ENCODE data around the gene ADAMTS16.

Gene ADAMTS16

GRCh38 chr5:5348135-5348534 lies 208.0 kb downstream of the ADAMTS16 start:
- DNase-seq (ENCODE audit: low spot score): no peak

- no peak for DNase-seq (ENCODE audit: low spot score)
Measured at GRCh38 chr5:5348576-5348975, 208.4 kb downstream of the ADAMTS16 start.

- no peak for DNase-seq (ENCODE audit: low spot score)
Measured at GRCh38 chr5:5350101-5350500, 210.0 kb downstream of the ADAMTS16 start.

- DNase-seq (ENCODE audit: low spot score): no peak
Measured at GRCh38 chr5:5351288-5351979, 211.3 kb downstream of the ADAMTS16 start.

GRCh38 chr5:5352675-5353074 lies 212.5 kb downstream of the ADAMTS16 start:
- no peak for DNase-seq (ENCODE audit: low spot score)

GRCh38 chr5:5353681-5354080 lies 213.6 kb downstream of the ADAMTS16 start:
- DNase-seq (ENCODE audit: low spot score): no peak

- no peak for DNase-seq (ENCODE audit: low spot score)
Measured at GRCh38 chr5:5356765-5357164, 216.6 kb downstream of the ADAMTS16 start.

- DNase-seq (ENCODE audit: low spot score): no peak
Measured at GRCh38 chr5:5359618-5360017, 219.5 kb downstream of the ADAMTS16 start.

GRCh38 chr5:5360363-5360940 lies 220.3 kb downstream of the ADAMTS16 start:
- DNase-seq (ENCODE audit: low spot score): no peak

GRCh38 chr5:5360941-5361520 lies 220.9 kb downstream of the ADAMTS16 start:
- DNase-seq (ENCODE audit: low spot score): no peak

GRCh38 chr5:5363045-5363444 lies 222.9 kb downstream of the ADAMTS16 start:
- DNase-seq (ENCODE audit: low spot score): no peak

- DNase-seq (ENCODE audit: low spot score): no peak
Measured at GRCh38 chr5:5364932-5365331, 224.8 kb downstream of the ADAMTS16 start.

- no peak for DNase-seq (ENCODE audit: low spot score)
Measured at GRCh38 chr5:5367739-5368138, 227.6 kb downstream of the ADAMTS16 start.

GRCh38 chr5:5369051-5369605 lies 229.0 kb downstream of the ADAMTS16 start:
- no peak for DNase-seq (ENCODE audit: low spot score)
